ENCODE data around the gene INKA1. TPM values are rescaled to one million over a fixed set of nuclear protein-coding genes. Genes with fewer than 3 reads are reported as not detected.

The INKA1 gene
- total and polyA plus RNA-seq, 2 of the 8 experiments (the other 6 are each of a cell fraction or from before 2014, with no cell fraction given), result 1.3 to 4.7 TPM

GRCh38 chr3:49754536-49754935 is 48.5 kb upstream of the INKA1 start:
- FAIRE-seq, result no peak
- ChIA-PET CTCF (ENCODE audit: partially characterized antibody) (interaction anchor here (1.4 kb wide), 1 partner anchor 10 kb away, joined by 4 read pairs; no protein-coding TSS in a partner anchor), POLR2A (ENCODE audit: partially characterized antibody) (interaction anchor here (0.6 to 1.3 kb wide), 2 partner anchors 18 to 175 kb away, joined by 3 to 5 read pairs; no protein-coding TSS in a partner anchor)
- Histone ChIP-seq H3K9ac (replicated peaks in 1 of 4; ENCODE audit: extremely low read depth in 1 of 4, low read depth in 3 of 4, low read length in 3 of 4) (no peak overlapping the region), H3K14ac (ENCODE audit: insufficient read length) (no peak overlapping the region), H4K20me1 (replicated peaks in 1 of 2; ENCODE audit: control insufficient read depth in 1 of 2, insufficient read depth in 2 of 2, low read length in 2 of 2) (peaks cover 3 to 8% of the 10 kb centered on the region in 2 experiments), H3K4ac (replicated peaks; ENCODE audit: insufficient read length, low read depth, low read length) (no peak overlapping the region), H3K27ac (ENCODE audit: low read depth, low read length) (no peak overlapping the region), H3K4me2 (ENCODE audit: insufficient read depth in 1 of 2, low read depth in 2 of 2, low read length in 2 of 2) (no peak overlapping the region), H3K79me1 (ENCODE audit: low read depth, low read length) (peaks cover 2% of the 10 kb centered on the region; the same call in 1 of the 2 replicates), H2AFZ (ENCODE audit: low read length) (no peak overlapping the region), H3K23me2 (ENCODE audit: low read depth, low read length) (no peaks in the 10 kb centered on the region), H2BK15ac (ENCODE audit: low read length) (no peak overlapping the region), H3K27me3 (replicated peaks in 1 of 4; ENCODE audit: control insufficient read depth in 3 of 4, extremely low read depth in 1 of 4, insufficient read depth in 3 of 4, low read length in 3 of 4) (no peaks in the 10 kb centered on the region), H2BK120ac (replicated peaks; ENCODE audit: low read depth, low read length) (no peak overlapping the region), H3K79me2 (ENCODE audit: control insufficient read depth in 1 of 2, insufficient read depth in 2 of 2, low read length in 2 of 2) (peaks cover 0 to 64% of the 10 kb centered on the region in 2 experiments; a peak in 3 of 4 replicates), H3K9me3 (ENCODE audit: insufficient read depth in 2 of 2, low read depth in 1 of 2, low read length in 1 of 2) (no peaks in the 10 kb centered on the region), H2AK5ac (ENCODE audit: low read depth, low read length) (no peak overlapping the region), H4K91ac (replicated peaks; ENCODE audit: insufficient read length, low read length) (no peak overlapping the region), H2BK5ac (ENCODE audit: low read depth, low read length) (no peak overlapping the region), H3K36me3 (ENCODE audit: control insufficient read depth in 2 of 4, insufficient read depth in 4 of 4, low read length in 3 of 4) (no peaks in the 10 kb centered on the region), H3K23ac (ENCODE audit: insufficient read length) (no peak overlapping the region), H2BK20ac (ENCODE audit: low read length) (no peak overlapping the region), H4K8ac (ENCODE audit: extremely low read depth, insufficient read depth, low read length) (no peak overlapping the region), H2BK12ac (ENCODE audit: low read depth, low read length) (no peak overlapping the region), H3K4me3 (ENCODE audit: extremely low read depth in 1 of 4, insufficient read depth in 2 of 4, low read depth in 3 of 4, low read length in 4 of 4) (no peak overlapping the region), H3K18ac (ENCODE audit: extremely low read depth, low read length) (no peak overlapping the region), H4K5ac (ENCODE audit: insufficient read length, low read depth, low read length) (no peak overlapping the region), H3K4me1 (replicated peaks in 1 of 4; ENCODE audit: control insufficient read depth in 3 of 4, insufficient read depth in 4 of 4, low read length in 3 of 4) (no peaks in the 10 kb centered on the region), H3K56ac (replicated peaks; ENCODE audit: insufficient read length, low read depth, low read length) (no peak overlapping the region)
- no peak for TF ChIP-seq POLR2A (IDR thresholded peaks at IDR 0.05; ENCODE audit: control extremely low read depth in 1 of 2, low read depth in 2 of 2, low read length in 2 of 2)
- TF ChIP-seq SIX5 (IDR thresholded peaks at IDR 0.05; ENCODE audit: low read depth, low read length), result no peak
- no peak for TF ChIP-seq CREB1 (IDR thresholded peaks at IDR 0.05)
- no peak for DNase-seq (ENCODE audit: low read depth in 1 of 2, low spot score in 2 of 2)
- 100% methylated on average over 1 of the region's 1 CpG; no CpG with 5 or more reads in 1 of the 2 experiments for WGBS, 2 experiments (ENCODE audit: extremely low coverage in 1 of 2, insufficient coverage in 1 of 2, insufficient read length in 1 of 2, insufficient replicate concordance in 2 of 2, low coverage in 1 of 2, low lambda C conversion rate in 2 of 2, missing lambda C conversion rate in 1 of 2)
